GM12801 (cell line): Measurements from ENCODE around the gene CAMTA1.

Experiments used
- CTCF ChIP-seq: IDR thresholded peaks from one replicate; pipeline ENCODE4 v1.5.1; 2011; ENCODE audit warnings: control low read depth; ENCODE audit not compliant: insufficient read length; ENCODE audit errors: extremely low read depth

CAMTA1 gene

GRCh38 chr1:7519861-7520395 is 734.7 kb downstream of the CAMTA1 start:
- TF ChIP-seq CTCF, result no peak

- TF ChIP-seq CTCF, result no peak
Observed at GRCh38 chr1:7520496-7520895, 735.2 kb downstream of the CAMTA1 start.

GRCh38 chr1:7524341-7525337 is 739.4 kb downstream of the CAMTA1 start:
- no peak for TF ChIP-seq CTCF

- no peak for TF ChIP-seq CTCF
Observed at GRCh38 chr1:7525338-7526063, 740.2 kb downstream of the CAMTA1 start.

- TF ChIP-seq CTCF, result no peak
Observed at GRCh38 chr1:7526196-7526866, 741.1 kb downstream of the CAMTA1 start.

- TF ChIP-seq CTCF, result no peak
Observed at GRCh38 chr1:7526867-7527732, 741.8 kb downstream of the CAMTA1 start.
